ENCODE results near the gene CAPN10. TPM values are rescaled to one million over a fixed set of nuclear protein-coding genes. Genes with fewer than 3 reads are reported as not detected.
A peak's percentile ranks its signal among the peaks of the same experiment; 100 is the strongest.

Gene CAPN10
- total RNA-seq, 1 donor from 2014 or later = 27.8 TPM

DNA sequence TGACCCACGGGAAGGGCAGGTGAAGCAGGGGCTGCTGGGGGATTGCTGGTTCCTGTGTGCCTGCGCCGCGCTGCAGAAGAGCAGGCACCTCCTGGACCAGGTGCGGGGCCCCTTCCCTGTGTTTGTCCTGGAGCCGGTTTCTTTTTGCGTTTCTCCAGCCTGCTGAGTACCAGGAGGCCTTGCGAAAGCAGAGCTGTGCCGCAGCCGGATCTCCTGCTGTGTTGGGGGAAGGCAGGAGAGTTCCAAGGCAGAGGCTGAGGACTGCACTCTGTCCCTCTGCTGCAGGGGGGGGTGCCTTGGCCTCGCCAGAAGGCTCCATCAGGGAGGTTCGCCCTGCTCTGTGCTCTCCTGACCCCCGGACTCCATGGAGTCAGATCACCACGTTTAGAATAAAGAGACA lies 2.8 kb downstream of the CAPN10 start:
- no peaks in the 10 kb centered on the region for H3K27me3 ChIP-seq
- H3K36me3 ChIP-seq = peaks cover 9 to 31% of the 10 kb centered on the region in 2 donors
- TF ChIP-seq, protein P1, sequence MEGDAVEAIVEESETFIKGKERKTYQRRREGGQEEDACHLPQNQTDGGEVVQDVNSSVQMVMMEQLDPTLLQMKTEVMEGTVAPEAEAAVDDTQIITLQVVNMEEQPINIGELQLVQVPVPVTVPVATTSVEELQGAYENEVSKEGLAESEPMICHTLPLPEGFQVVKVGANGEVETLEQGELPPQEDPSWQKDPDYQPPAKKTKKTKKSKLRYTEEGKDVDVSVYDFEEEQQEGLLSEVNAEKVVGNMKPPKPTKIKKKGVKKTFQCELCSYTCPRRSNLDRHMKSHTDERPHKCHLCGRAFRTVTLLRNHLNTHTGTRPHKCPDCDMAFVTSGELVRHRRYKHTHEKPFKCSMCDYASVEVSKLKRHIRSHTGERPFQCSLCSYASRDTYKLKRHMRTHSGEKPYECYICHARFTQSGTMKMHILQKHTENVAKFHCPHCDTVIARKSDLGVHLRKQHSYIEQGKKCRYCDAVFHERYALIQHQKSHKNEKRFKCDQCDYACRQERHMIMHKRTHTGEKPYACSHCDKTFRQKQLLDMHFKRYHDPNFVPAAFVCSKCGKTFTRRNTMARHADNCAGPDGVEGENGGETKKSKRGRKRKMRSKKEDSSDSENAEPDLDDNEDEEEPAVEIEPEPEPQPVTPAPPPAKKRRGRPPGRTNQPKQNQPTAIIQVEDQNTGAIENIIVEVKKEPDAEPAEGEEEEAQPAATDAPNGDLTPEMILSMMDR (IDR thresholded peaks at IDR 0.05) = no peak
- no peak overlapping the region for H3K4me3 ChIP-seq
- H3K27ac ChIP-seq = no peak overlapping the region
- peaks cover 20 to 27% of the 10 kb centered on the region in 2 donors for H3K4me1 ChIP-seq
- no peaks in the 10 kb centered on the region for H3K9me3 ChIP-seq
- DNase-seq (ENCODE audit: low spot score in 2 of 2) = no peak
- intact Hi-C loops (cut with DNase I) = no loop called here

DNA sequence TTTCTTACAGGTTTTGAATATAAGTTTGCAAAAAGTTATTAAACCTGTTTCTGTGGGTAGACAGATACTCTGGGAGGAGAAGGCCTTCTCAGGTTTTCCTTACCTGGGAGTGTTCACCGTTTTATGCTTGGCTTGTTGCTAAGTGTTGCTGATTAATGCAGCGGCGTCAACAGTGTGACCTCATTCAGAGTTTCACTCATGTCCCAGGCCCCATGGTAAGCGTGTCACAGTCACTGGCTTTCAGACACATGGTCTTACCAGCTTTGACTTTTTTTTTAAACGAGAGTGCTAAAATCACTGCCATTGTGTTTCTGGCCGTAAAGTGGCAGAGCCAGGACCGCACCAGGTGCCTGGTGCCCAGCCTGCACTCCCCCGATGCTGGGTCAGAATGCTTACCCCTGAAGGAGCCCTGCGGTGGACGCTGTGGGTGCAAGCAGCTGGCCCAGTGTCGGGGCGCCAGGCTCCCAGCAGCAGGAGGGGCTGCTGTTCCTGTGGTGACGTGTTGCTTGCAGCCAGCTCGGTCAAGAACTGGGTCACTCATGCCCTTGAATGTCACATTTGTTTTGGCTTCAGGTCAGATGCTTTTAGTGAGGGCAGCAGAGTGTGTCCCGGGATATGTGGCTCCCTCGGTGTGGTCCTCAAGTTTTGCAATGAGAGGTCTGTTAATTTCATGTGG lies 3.5 kb downstream of the CAPN10 start:
- TF ChIP-seq, protein P1 (IDR thresholded peaks at IDR 0.05) = no peak
- H3K27me3 ChIP-seq = no peaks in the 10 kb centered on the region
- intact Hi-C loops (cut with DNase I) = no loop called here
- no peak for DNase-seq (ENCODE audit: low spot score in 2 of 2)
- peaks cover 9 to 31% of the 10 kb centered on the region in 2 donors for H3K36me3 ChIP-seq
- no peak overlapping the region for H3K4me3 ChIP-seq
- H3K27ac ChIP-seq = no peak overlapping the region
- no peaks in the 10 kb centered on the region for H3K9me3 ChIP-seq
- H3K4me1 ChIP-seq = peaks cover 16 to 21% of the 10 kb centered on the region in 2 donors

DNA sequence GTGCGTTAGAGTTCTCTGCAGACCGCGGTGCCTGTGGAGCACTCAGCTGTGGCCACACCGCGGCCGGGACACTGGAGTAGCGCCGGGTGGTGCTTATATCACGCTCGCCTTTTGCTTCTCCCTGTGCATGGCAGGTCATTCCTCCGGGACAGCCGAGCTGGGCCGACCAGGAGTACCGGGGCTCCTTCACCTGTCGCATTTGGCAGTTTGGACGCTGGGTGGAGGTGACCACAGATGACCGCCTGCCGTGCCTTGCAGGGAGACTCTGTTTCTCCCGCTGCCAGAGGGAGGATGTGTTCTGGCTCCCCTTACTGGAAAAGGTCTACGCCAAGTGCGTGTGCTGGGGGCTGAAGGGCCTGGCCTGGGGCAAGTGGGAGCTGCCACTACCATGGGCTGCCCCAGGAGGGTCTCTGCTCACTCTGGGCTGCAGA lies 4.2 kb downstream of the CAPN10 start:
- intact Hi-C loops (cut with DNase I) = no loop called here
- H3K4me1 ChIP-seq = peaks cover 11 to 22% of the 10 kb centered on the region in 2 donors
- peak in 1 of 2 donors; percentile 3 for DNase-seq (ENCODE audit: low spot score in 2 of 2)
- H3K9me3 ChIP-seq = no peaks in the 10 kb centered on the region
- H3K27ac ChIP-seq = no peak overlapping the region
- no peak overlapping the region for H3K4me3 ChIP-seq
- peaks cover 9 to 31% of the 10 kb centered on the region in 2 donors for H3K36me3 ChIP-seq
- TF ChIP-seq, protein P1 (IDR thresholded peaks at IDR 0.05) = no peak
- H3K27me3 ChIP-seq = no peaks in the 10 kb centered on the region

DNA sequence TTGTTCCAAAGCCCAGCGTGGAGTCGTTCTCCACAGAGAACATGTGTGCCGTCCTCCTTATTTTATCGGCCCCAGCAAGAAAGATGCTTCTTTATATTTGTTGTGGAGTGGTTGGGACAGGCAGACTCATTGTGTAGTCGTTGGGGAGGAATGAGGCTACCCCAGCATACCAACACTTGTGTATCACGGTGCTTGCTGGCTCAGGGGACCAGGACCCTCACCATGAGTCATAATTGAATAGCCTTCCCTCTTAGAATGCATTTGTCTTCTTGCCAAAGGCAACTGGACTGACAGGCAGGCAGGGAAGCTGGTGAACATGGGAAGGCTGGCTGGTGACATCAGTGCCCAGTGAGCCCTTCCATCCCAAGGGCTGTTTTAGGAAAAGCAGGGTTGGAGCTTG lies 4.7 kb downstream of the CAPN10 start:
- Histone ChIP-seq H3K36me3 (peaks cover 9 to 31% of the 10 kb centered on the region in 2 donors), H3K4me1 (peaks cover 12 to 27% of the 10 kb centered on the region in 2 donors)
- intact Hi-C loops (cut with DNase I) = no loop called here

DNA sequence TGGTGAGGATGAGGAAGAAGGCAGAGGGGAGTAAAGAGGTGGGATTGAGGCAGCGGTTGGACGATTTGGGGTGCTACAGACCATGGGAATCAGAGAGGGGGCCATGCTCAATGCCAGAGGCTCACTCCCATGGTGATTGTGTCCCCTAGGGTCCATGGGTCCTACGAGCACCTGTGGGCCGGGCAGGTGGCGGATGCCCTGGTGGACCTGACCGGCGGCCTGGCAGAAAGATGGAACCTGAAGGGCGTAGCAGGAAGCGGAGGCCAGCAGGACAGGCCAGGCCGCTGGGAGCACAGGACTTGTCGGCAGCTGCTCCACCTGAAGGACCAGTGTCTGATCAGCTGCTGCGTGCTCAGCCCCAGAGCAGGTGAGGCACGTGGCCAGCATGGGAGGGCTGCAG lies 5.2 kb downstream of the CAPN10 start:
- no peaks in the 10 kb centered on the region for H3K9me3 ChIP-seq

More for the DNA sequence above, 4.7 kb downstream of the CAPN10 start:
- TF ChIP-seq, protein P1 (IDR thresholded peaks at IDR 0.05) = no peak
- Histone ChIP-seq H3K9me3 (no peaks in the 10 kb centered on the region), H3K27me3 (no peaks in the 10 kb centered on the region), H3K4me3 (no peak overlapping the region), H3K27ac (no peak overlapping the region)
- DNase-seq (ENCODE audit: low spot score in 2 of 2) = no peak

More for the DNA sequence above, 5.2 kb downstream of the CAPN10 start:
- H3K27ac ChIP-seq = no peak overlapping the region
- H3K36me3 ChIP-seq = peaks cover 9 to 31% of the 10 kb centered on the region in 2 donors
- DNase-seq (ENCODE audit: low spot score in 2 of 2) = peak in 1 of 2 donors; percentile 7
- intact Hi-C loops (cut with DNase I) = no loop called here
- TF ChIP-seq, protein P1 (IDR thresholded peaks at IDR 0.05) = no peak
- H3K4me1 ChIP-seq = peaks cover 15 to 33% of the 10 kb centered on the region in 2 donors
- no peaks in the 10 kb centered on the region for H3K27me3 ChIP-seq
- no peak overlapping the region for H3K4me3 ChIP-seq
